ENCODE data around the gene RNF13.
"Not testable (repeated sequence)": the region's sequence is repeated elsewhere in the genome, so short reads cannot be mapped to it uniquely, and the experiment has no call there.

The RNF13 gene

GRCh38 chr3:149902498-149903139 is 89.6 kb downstream of the RNF13 start:
- DNase-seq = no peak

DNA sequence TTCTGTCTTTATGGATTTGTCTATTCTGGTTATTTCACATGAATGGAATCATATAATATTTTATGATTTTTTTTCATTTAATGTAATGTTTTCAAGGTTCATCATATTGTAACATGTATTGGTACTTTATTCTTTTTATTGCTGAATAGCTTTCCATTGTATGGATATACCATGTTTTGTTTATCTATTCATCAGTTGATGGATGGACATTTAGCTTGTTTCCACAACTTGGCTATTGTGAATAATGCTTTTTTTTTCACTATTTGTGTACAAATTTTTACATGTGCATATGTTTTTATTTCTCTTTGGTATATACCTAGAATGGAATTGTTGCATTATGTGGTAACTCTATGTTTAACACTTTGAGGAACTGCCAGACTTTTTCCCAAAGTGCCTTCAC is 93.0 kb downstream of the RNF13 start:
- no peak for DNase-seq

GRCh38 chr3:149908424-149908957 is 95.5 kb downstream of the RNF13 start:
- DNase-seq = no peak

DNA sequence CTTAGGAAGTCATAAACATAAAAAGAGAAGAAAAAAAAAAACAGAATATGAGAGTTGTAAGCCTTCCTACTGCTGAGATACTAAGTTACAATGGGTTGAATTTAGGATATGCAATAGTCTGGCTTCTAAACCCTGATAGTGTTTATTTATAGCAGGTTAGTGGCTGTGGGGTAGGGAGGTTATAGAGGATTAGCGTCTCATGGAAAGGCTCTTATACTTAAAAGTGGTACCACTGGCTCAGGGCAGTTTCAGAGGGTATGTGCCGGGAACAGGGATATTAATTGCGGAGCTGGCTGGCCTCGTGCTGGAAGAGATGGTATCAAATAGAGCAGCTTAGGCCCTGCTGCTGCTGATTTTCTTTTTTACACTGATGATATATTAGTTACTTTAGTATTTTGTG is 96.9 kb downstream of the RNF13 start:
- DNase-seq = no peak

GRCh38 chr3:149917124-149917667 is 104.2 kb downstream of the RNF13 start:
- DNase-seq = no peak

GRCh38 chr3:149919509-149919908 is 106.5 kb downstream of the RNF13 start:
- no peak for DNase-seq

DNA sequence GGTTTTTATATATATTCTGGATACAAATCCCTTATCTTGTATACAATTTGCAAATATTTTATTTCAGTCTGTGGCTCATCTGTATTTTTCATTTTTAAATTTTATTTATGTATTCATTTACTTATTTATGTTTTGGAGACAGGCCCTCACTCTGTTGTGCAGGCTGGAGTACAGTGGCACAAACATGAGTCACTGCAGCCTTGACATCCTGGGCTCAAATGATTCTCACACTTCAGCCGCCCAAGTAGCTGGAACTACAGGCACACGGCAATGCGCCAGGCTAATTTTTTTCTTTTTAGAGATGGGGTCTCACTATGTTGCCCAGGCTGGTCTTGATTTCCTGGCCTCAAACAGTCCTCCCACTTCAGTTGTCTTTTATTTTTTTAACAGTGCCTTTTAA is 107.1 kb downstream of the RNF13 start:
- no peak for DNase-seq

DNA sequence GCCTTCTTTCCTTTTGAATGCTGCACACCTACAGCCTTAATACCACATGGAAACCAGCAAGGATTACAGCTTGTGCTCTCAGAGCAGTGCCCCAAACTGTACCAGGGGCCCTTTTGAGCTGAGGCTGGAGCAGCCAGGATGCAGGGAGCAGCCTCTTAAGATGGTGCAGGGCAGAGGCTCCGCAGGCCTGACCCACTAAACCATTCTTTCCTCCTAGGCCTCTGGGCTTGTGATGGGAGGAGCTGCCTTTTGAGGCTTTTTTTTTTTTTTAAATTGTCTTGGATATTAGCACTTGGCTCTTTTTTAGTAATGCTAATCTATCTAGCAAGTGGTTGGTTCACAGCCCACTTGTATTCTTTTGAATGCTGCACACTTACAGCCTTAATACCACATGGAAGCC is 120.0 kb downstream of the RNF13 start:
- no peak for DNase-seq

DNA sequence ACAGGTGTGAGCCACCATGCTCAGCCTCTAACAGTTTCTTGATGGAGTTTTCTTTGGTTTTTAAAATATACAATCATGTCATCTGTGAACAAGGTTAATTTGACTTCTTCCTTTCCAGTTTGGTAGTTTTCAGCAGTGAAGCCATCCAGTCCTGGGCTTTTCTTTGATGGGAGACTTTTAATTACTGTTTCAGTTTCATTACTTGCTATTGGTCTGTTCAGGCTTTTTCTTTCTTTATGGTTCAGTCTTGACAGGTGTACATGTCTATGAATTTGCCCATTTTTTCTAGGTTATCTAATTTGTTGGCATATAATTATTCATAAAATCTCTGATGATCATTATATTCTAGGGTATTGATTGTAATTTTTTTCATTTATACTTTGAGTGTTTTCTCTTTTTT is 120.8 kb downstream of the RNF13 start:
- no peak for DNase-seq

GRCh38 chr3:149934524-149934923 is 121.5 kb downstream of the RNF13 start:
- DNase-seq = no peak

DNA sequence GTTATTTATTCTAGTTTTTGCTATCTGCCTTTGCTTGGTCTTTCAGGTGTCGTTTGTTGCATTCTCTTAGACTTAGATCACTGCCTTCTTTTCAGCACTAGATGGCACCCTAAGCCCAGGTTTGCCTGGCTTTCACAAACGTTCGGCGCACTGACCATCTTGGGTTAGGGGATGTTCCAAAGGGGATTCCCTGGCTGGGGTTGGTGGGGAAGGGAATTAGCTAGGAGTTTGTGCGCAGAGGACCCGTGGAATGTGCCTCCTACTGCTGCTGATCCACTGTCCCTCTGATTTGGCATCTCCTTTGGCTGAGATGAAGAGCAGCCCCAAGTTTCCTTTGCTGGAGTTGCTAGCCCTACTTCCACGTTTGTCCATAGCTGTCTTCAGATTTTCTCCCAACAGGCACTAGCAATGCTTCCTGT is 123.8 kb downstream of the RNF13 start:
- peak; percentile 6 for DNase-seq

GRCh38 chr3:149938392-149939055 is 125.5 kb downstream of the RNF13 start:
- not testable (repeated sequence) for DNase-seq

GRCh38 chr3:149941186-149941585 is 128.2 kb downstream of the RNF13 start:
- no peak for DNase-seq

DNA sequence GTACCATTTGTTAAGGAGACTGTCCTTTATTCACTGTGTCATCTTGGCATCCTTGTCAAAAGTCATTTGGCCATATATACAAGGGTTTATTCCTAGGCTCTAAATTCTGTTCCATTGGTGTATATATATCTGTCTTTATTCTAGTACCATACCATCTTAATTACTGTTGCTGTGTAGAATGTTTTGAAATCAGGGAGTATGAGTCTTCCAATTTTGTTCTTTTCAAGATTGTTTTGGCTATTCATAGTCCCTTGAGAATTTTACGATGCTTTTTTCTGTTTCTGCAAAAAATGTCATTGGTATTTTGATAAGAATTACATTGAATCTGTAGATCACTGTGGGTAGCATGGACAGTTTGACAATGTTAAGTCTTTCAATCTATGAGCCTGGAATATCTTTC is 128.9 kb downstream of the RNF13 start:
- no peak for DNase-seq

GRCh38 chr3:149942409-149942808 is 129.4 kb downstream of the RNF13 start:
- DNase-seq = no peak

DNA sequence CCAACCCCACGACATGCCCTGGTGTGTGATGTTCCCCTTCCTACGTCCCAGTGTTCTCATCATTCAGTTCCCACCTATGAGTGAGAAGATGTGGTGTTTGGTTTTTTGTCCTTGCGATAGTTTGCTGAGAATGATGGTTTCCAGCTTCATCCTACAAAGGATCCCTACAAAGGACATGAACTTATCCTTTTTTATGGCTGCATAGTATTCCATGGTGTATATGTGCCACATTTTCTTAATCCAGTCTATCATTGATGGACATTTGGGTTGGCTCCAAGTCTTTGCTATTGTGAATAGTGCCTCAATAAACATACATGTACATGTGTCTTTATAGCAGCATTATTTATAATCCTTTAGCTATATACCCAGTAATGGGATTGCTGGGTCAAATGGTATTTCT is 131.0 kb downstream of the RNF13 start:
- not testable (repeated sequence) for DNase-seq

GRCh38 chr3:149947231-149947630 is 134.2 kb downstream of the RNF13 start:
- no peak for DNase-seq

DNA sequence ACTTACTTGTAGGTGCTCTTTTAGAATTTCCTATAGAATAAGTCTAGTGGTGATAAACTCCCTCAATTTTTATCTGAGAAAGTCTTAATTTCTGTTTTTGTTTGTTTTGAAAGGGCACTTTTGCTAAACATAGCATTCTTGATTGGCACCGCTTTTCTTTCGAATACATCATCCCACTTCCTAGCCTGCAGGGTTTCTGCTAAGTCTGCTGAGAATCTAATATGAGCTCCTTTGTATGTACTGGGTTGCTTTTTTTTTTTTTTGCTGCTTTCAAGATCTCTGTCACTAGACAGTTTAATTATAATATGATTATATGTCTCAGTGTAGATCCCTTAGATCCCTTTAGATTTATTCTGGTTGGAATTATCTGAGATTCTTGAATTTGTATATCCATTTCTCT is 136.2 kb downstream of the RNF13 start:
- DNase-seq = no peak

GRCh38 chr3:149954812-149955211 is 141.8 kb downstream of the RNF13 start:
- DNase-seq = no peak

GRCh38 chr3:149955449-149955848 is 142.4 kb downstream of the RNF13 start:
- DNase-seq = no peak

DNA sequence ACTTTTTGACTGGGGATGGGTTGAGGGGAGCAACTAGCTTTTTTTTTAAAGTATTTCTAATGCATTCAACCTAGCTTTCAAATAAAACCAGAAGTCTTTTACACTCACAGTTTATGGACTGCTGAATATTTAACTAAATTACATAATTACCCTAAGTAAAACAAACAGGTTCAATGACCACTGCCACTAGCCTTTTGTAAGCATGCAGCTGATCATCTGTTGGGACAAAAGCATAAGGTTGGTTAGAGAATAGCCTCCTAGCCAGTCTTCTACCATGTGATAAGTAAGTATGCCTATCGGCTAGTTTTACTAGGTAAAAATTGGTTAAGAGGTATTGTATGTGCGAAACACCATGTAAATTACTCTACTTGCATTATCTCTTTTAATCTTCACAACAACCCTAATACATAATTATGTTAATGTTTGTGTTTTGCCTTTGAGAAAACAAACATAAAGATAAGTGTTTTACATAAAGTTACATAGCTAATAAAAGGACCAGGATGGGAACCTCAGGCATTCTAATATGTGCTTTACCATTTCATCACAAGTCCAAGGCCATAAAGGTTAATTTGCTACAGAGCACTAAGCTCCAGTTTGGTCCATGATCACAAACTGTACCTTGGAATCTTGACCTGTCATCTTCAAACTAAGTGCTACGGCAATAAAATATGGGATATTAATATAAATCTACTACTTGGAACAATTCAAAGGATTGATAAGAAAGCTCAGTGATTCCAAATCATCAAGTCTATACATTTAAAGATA is 144.5 kb downstream of the RNF13 start:
- no peak for DNase-seq

- no peak for DNase-seq
Observed at GRCh38 chr3:149958171-149958796, 145.3 kb downstream of the RNF13 start.

- no peak for DNase-seq
Observed at GRCh38 chr3:149959443-149959842, 146.4 kb downstream of the RNF13 start.

Measured in effector CD8-positive, alpha-beta T cell (primary cell).